Adrenal gland (tissue), 12 donors: ENCODE measurements around the gene ARPC1B. TPM values are rescaled to one million over a fixed set of nuclear protein-coding genes. Genes with fewer than 3 reads are reported as not detected.

Experiments
- DNase-seq, 7 donors: peaks; one replicate each; pipeline ENCODE4 v3.0.0-alpha.2; 2019 to 2020
- H3K27ac ChIP-seq, 5 donors: fragments of 200-600 bp; sonication (generic) in 4 of 5; 1 replicate in 3 of 5; 2 replicates in 2 of 5; pipeline versions ENCODE4 v1.5.1 to v1.8.0; 2016 to 2020; ENCODE audit warnings: mild to moderate bottlenecking in 1 of 5
- H3K27me3 ChIP-seq: fragments of 200-600 bp; 2 replicates; pipeline ENCODE4 v1.8.0; 2021
- H3K36me3 ChIP-seq, 2 donors: fragments of 200-600 bp; replicated peaks in 1 of 2; 1 replicate in 1 of 2; 2 replicates in 1 of 2; pipeline versions ENCODE4 v1.5.1 to v1.8.0; 2018 to 2022
- H3K4me1 ChIP-seq, 2 donors: fragments of 200-600 bp; replicated peaks in 1 of 2; 1 replicate in 1 of 2; 2 replicates in 1 of 2; pipeline versions ENCODE4 v1.5.1 to v1.8.0; 2018 to 2021
- H3K4me3 ChIP-seq, 4 donors: fragments of 200-600 bp; sonication (generic) in 3 of 4; one replicate each; pipeline ENCODE4 v1.5.1; 2016 to 2018
- H3K9me3 ChIP-seq, 3 donors: fragments of 200-600 bp; sonication (generic) in 1 of 3; replicated peaks in 1 of 3; 1 replicate in 2 of 3; 2 replicates in 1 of 3; pipeline versions ENCODE4 v1.5.1 to v1.8.0; 2016 to 2021
- POLR2A ChIP-seq, 2 donors: fragments of 450-650 bp; IDR thresholded peaks; one replicate each; pipeline ENCODE4 v1.6.1; 2017; ENCODE audit warnings: antibody characterized with exemption in 2 of 2, mild to moderate bottlenecking in 2 of 2, moderate library complexity in 1 of 2
- WGBS, 4 donors: extraction: QIAGEN DNeasy Blood & Tissue Kit in 2 of 4; methylation state at CpG; one replicate each; pipeline versions ENCODE4 v1.1.5 to v1.1.7; 2013 to 2017; 5-methylcytosine and 5-hydroxymethylcytosine counted together
- intact Hi-C, 2 donors: fragments of 100-400 bp; cut with DNase I; formaldehyde crosslinking; loops; one replicate each; pipeline versions ENCODE4 v1.14.1 to v1.15.0; 2022 to 2023
- polyA plus RNA-seq, 3 donors: library from polyadenylated mRNA; stranded (reverse); fragments of 200-250 nt in 2 of 3; fragments of 350-450 nt in 1 of 3; fragmentation: Illumina TruSeq in 1 of 3; extraction: RNeasy Lipid Tissue Mini Kit (QIAGEN cat#74804) in 1 of 3; gene quantifications; one replicate each; pipeline ENCODE4 v1.2.3, GENCODE V29; 2013 to 2014
- total RNA-seq, 9 donors: library from RNA; depleted of rRNA in 4 of 9; stranded (reverse); fragments of >200 nt in 4 of 9; fragments of 120-200 nt in 1 of 9; fragmentation: NEBNext Ultra II Directional in 1 of 9; extraction: Animal tissue kit (Norgen Biotek cat#: 25700) in 1 of 9; gene quantifications; one replicate each; pipeline versions ENCODE4 v1.1.0 to v1.2.4, GENCODE V29; 2013 to 2023
- TF ChIP-seq, protein P1 (sequence below), 6 experiments: fragments of 450-650 bp in 4 of 6; fragments of 200-600 bp in 2 of 6; sonication (generic) in 1 of 6; IDR thresholded peaks; 1 replicate in 5 of 6; 2 replicates in 1 of 6; pipeline versions ENCODE4 v1.5.1 to v1.8.0; 2016 to 2021; ENCODE audit warnings: antibody characterized with exemption in 6 of 6, mild to moderate bottlenecking in 2 of 6, moderate library complexity in 1 of 6
- donor health status: healthy with polysubstance abuse.
- donor health status: Bipolar disorder and iron deficiency.
- donor health status: DM: yes; HTN: yes; CAD: no.
- donor health status: DM: no; HTN: no; CAD: no.
- donor health status: DM: no; HTN: no; CAD: no.
- donor health status: DM: yes; HTN: yes; CAD: no.

Gene ARPC1B
- total and polyA plus RNA-seq, 12 donors, result 57.2 to 353 (median 94.3) TPM

- no peak for DNase-seq
- 68 to 82% (median 79%) methylated on average over 16 to 21 of the region's 21 CpGs for whole genome bisulfite sequencing, 4 donors
- no peaks in the 10 kb centered on the region for H3K9me3 ChIP-seq
- no peaks in the 10 kb centered on the region for H3K27me3 ChIP-seq
- H3K4me1 ChIP-seq, result peaks cover 12 to 17% of the 10 kb centered on the region in 2 donors
- H3K27ac ChIP-seq, result no peak overlapping the region
- H3K36me3 ChIP-seq, result peaks cover 0 to 77% of the 10 kb centered on the region in 2 donors
- TF ChIP-seq POLR2A (IDR thresholded peaks at IDR 0.05), result no peak
- TF ChIP-seq, protein P1, sequence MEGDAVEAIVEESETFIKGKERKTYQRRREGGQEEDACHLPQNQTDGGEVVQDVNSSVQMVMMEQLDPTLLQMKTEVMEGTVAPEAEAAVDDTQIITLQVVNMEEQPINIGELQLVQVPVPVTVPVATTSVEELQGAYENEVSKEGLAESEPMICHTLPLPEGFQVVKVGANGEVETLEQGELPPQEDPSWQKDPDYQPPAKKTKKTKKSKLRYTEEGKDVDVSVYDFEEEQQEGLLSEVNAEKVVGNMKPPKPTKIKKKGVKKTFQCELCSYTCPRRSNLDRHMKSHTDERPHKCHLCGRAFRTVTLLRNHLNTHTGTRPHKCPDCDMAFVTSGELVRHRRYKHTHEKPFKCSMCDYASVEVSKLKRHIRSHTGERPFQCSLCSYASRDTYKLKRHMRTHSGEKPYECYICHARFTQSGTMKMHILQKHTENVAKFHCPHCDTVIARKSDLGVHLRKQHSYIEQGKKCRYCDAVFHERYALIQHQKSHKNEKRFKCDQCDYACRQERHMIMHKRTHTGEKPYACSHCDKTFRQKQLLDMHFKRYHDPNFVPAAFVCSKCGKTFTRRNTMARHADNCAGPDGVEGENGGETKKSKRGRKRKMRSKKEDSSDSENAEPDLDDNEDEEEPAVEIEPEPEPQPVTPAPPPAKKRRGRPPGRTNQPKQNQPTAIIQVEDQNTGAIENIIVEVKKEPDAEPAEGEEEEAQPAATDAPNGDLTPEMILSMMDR (IDR thresholded peaks at IDR 0.05), result no peak
- H3K4me3 ChIP-seq, result no peak overlapping the region
- intact Hi-C loops, result no loop called here
Measured at GRCh38 chr7:99396418-99397296, 22.1 kb downstream of the ARPC1B start.

GRCh38 chr7:99397297-99397983, 22.9 kb downstream of the ARPC1B start:
- intact Hi-C loops, result no loop called here
- no peak for DNase-seq
- Histone ChIP-seq H3K27me3 (no peaks in the 10 kb centered on the region), H3K9me3 (no peaks in the 10 kb centered on the region), H3K4me3 (no peak overlapping the region), H3K27ac (no peak overlapping the region), H3K36me3 (peaks cover 0 to 78% of the 10 kb centered on the region in 2 donors), H3K4me1 (peaks cover 10 to 13% of the 10 kb centered on the region in 2 donors)
- TF ChIP-seq, protein P1 (IDR thresholded peaks at IDR 0.05), result no peak
- no peak for TF ChIP-seq POLR2A (IDR thresholded peaks at IDR 0.05)
- WGBS, 4 donors, result 87 to 92% (median 89%) methylated on average over 6 to 18 of the region's 18 CpGs

- Histone ChIP-seq H3K36me3 (peaks cover 0 to 92% of the 10 kb centered on the region in 2 donors), H3K4me1 (no peaks in the 10 kb centered on the region), H3K9me3 (no peaks in the 10 kb centered on the region), H3K4me3 (no peak overlapping the region), H3K27me3 (no peaks in the 10 kb centered on the region), H3K27ac (peak overlapping the region in 1 of 5 donors; percentile 42)
- 73 to 79% (median 74%) methylated on average over 4 to 5 of the region's 5 CpGs for WGBS, 4 donors
- DNase-seq, result no peak
- intact Hi-C loops, result no loop called here
- TF ChIP-seq, protein P1 (IDR thresholded peaks at IDR 0.05), result no peak
- TF ChIP-seq POLR2A (IDR thresholded peaks at IDR 0.05), result no peak
Measured at GRCh38 chr7:99398891-99399445, 24.4 kb downstream of the ARPC1B start.

DNA sequence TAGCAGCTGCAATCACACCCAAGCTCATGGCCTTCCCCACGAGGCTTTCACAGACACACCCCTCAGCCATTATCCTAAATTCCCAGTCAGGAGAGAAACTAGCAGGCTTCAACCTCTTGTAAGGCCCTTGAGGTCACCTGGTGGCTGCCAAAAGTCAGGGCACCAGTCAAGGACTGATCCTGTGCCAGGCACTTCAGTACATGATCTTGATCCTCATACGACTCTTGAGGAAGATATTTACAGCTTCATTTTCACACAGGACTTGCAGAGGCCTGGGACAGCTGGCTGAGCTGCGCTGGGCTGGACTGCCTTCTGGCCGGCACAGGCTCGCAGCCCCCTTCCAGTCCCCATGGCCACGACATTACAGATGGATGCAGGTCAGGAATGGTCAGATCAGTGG, 25.1 kb downstream of the ARPC1B start:
- intact Hi-C loops, result no loop called here
- Histone ChIP-seq H3K4me1 (peaks cover 0 to 5% of the 10 kb centered on the region in 2 donors), H3K27me3 (no peaks in the 10 kb centered on the region), H3K36me3 (peaks cover 0 to 93% of the 10 kb centered on the region in 2 donors), H3K27ac (peak overlapping the region in 1 of 5 donors; percentile 42), H3K9me3 (no peaks in the 10 kb centered on the region), H3K4me3 (no peak overlapping the region)
- no peak for TF ChIP-seq POLR2A (IDR thresholded peaks at IDR 0.05)
- TF ChIP-seq, protein P1 (IDR thresholded peaks at IDR 0.05), result no peak
- no peak for DNase-seq
- 64 to 76% (median 68%) methylated on average over 4 to 6 of the region's 6 CpGs for WGBS, 4 donors
